K562 (cell line): Measurements from ENCODE around the gene POLA1. TPM values are rescaled to one million over a fixed set of nuclear protein-coding genes. Genes with fewer than 3 reads are reported as not detected.

ENCODE experiments used
- CC2D1A ChIP-seq: fragments of 450-650 bp; IDR thresholded peaks from 2 replicates; pipeline ENCODE4 v1.6.1; 2017; ENCODE audit warnings: mild to moderate bottlenecking
- CGGBP1 ChIP-seq: fragments of 250-450 bp; sonication (Bioruptor Pico); IDR thresholded peaks from 2 replicates; pipeline ENCODE4 v1.9.0; 2021; ENCODE audit warnings: mild to moderate bottlenecking
- CREM ChIP-seq: IDR thresholded peaks from 2 replicates; pipeline ENCODE4 v1.6.1; 2014; ENCODE audit warnings: antibody characterized with exemption, low read depth
- HDGF ChIP-seq: fragments of 450-650 bp; IDR thresholded peaks from 2 replicates; pipeline ENCODE4 v1.6.1; 2016
- ZBTB40 ChIP-seq, 2 experiments: fragments of 450-650 bp in 1 of 2; sonication (generic) in 1 of 2; formaldehyde crosslinking in 1 of 2; IDR thresholded peaks; 2 replicates each; pipeline versions ENCODE4 v1.7.1 to v1.9.0; 2016 to 2022; ENCODE audit warnings: inconsistent platforms in 1 of 2, mild to moderate bottlenecking in 1 of 2, missing genetic modification reagents in 1 of 2
- ZNF407 ChIP-seq: fragments of 450-650 bp; IDR thresholded peaks from 2 replicates; pipeline ENCODE4 v1.6.1; 2016; ENCODE audit warnings: low read depth
- polyA plus RNA-seq, 8 experiments: library from polyadenylated mRNA; depleted of rRNA in 4 of 8; stranded (reverse) in 5 of 8; unstranded in 3 of 8; fragments of >200 nt; fragmentation: Nextera tagmentation in 2 of 8; fragmentation: Illumina TruSeq in 1 of 8; extraction: Ambion mirVana in 2 of 8; extraction: Trizol in 1 of 8; gene quantifications; 2 replicates each; pipeline versions ENCODE4 v1.2.1 to v1.2.3, GENCODE V29; 2011 to 2014; ENCODE audit warnings: inconsistent platforms in 1 of 8, missing spikeins in 1 of 8
- total RNA-seq, 7 experiments: library from RNA; depleted of rRNA in 6 of 7; stranded (reverse); fragments of >200 nt in 6 of 7; fragmentation: Illumina TruSeq in 2 of 7; extraction: Trizol in 2 of 7; gene quantifications; 2 replicates each; pipeline versions ENCODE4 v1.2.1 to v1.2.3, GENCODE V29; 2011 to 2021; ENCODE audit warnings: low replicate concordance in 1 of 7

Gene POLA1
- total and polyA plus RNA-seq, 9 of the 15 experiments (the other 6 are each of a cell fraction or from before 2014, with no cell fraction given), result 8.6 to 48.4 (median 27.4) TPM

GRCh38 chrX:24693453-24694202 lies at the start of gene POLA1 (continued):
- TF ChIP-seq ZBTB40 (IDR thresholded peaks at IDR 0.05) (peak; percentile 91), ZBTB40 (CRISPR knock-in tag; IDR thresholded peaks at IDR 0.05) (no peak), CGGBP1 (CRISPR knock-in tag) (no peak), ZNF407 (no peak), HDGF (no peak), CC2D1A (no peak), CREM (peak; percentile 99)
